Measurements from ENCODE around the gene SPACDR.

DNA sequence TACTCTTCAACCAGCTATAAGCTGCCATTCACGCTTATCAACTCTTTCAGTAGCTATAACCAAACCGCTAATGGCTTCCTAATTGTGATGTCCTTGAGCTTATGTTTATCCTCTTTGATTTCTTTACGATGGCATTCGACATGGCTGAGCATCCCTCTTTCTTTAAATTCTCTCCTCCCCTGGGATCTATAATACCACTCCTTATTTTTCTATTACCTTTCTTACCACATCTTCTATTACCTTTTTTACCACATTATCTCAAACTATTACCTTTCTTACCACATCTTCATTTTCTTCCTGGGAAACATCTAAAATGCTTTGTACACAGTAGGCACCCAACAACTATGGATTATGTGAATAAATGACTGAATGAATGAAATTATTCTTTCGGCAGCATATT lies 48.6 kb downstream of the SPACDR start:
- TF ChIP-seq, protein P1, sequence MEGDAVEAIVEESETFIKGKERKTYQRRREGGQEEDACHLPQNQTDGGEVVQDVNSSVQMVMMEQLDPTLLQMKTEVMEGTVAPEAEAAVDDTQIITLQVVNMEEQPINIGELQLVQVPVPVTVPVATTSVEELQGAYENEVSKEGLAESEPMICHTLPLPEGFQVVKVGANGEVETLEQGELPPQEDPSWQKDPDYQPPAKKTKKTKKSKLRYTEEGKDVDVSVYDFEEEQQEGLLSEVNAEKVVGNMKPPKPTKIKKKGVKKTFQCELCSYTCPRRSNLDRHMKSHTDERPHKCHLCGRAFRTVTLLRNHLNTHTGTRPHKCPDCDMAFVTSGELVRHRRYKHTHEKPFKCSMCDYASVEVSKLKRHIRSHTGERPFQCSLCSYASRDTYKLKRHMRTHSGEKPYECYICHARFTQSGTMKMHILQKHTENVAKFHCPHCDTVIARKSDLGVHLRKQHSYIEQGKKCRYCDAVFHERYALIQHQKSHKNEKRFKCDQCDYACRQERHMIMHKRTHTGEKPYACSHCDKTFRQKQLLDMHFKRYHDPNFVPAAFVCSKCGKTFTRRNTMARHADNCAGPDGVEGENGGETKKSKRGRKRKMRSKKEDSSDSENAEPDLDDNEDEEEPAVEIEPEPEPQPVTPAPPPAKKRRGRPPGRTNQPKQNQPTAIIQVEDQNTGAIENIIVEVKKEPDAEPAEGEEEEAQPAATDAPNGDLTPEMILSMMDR (IDR thresholded peaks at IDR 0.05), result no peak
- no peak for TF ChIP-seq POLR2A (IDR thresholded peaks at IDR 0.05)

Measured in adrenal gland (tissue), 5 donors.